Uterus (tissue), 4 donors: ENCODE measurements around the gene ASIC3. TPM values are rescaled to one million over a fixed set of nuclear protein-coding genes. Genes with fewer than 3 reads are reported as not detected.

Experiments used
- DNase-seq, 2 donors: peaks; one replicate each; pipeline ENCODE4 v3.0.0-alpha.2; 2019 to 2020
- H3K27ac ChIP-seq, 2 donors: fragments of 200-600 bp; sonication (generic); 1 replicate in 1 of 2; 2 replicates in 1 of 2; pipeline ENCODE4 v1.5.1; 2016 to 2018
- H3K27me3 ChIP-seq, 2 donors: fragments of 200-600 bp; sonication (generic); one replicate each; pipeline ENCODE4 v1.5.1; 2018 to 2019; ENCODE audit warnings: control low read depth in 1 of 2
- H3K36me3 ChIP-seq, 2 donors: fragments of 200-600 bp; sonication (generic); one replicate each; pipeline ENCODE4 v1.5.1; 2019; ENCODE audit warnings: control low read depth in 1 of 2
- H3K4me1 ChIP-seq, 2 donors: fragments of 200-600 bp; sonication (generic); one replicate each; pipeline ENCODE4 v1.5.1; 2018 to 2019; ENCODE audit warnings: control low read depth in 1 of 2
- H3K4me3 ChIP-seq, 2 donors: fragments of 200-600 bp; sonication (generic); 1 replicate in 1 of 2; 2 replicates in 1 of 2; pipeline ENCODE4 v1.5.1; 2018 to 2019; ENCODE audit warnings: mild to moderate bottlenecking in 1 of 2
- H3K9me3 ChIP-seq, 2 donors: fragments of 200-600 bp; sonication (generic); one replicate each; pipeline ENCODE4 v1.5.1; 2019; ENCODE audit warnings: control low read depth in 1 of 2
- CTCF ChIP-seq, 4 experiments: fragments of 200-600 bp in 2 of 4; fragments of 450-650 bp in 2 of 4; sonication (generic) in 2 of 4; IDR thresholded peaks; one replicate each; pipeline ENCODE4 v1.5.1; 2016 to 2019; ENCODE audit warnings: antibody characterized with exemption in 4 of 4, mild to moderate bottlenecking in 2 of 4, moderate library complexity in 1 of 4
- POLR2A ChIP-seq, 2 donors: fragments of 450-650 bp; IDR thresholded peaks; one replicate each; pipeline ENCODE4 v1.6.1; 2016; ENCODE audit warnings: antibody characterized with exemption in 2 of 2, mild to moderate bottlenecking in 1 of 2, moderate library complexity in 1 of 2
- intact Hi-C: fragments of 100-400 bp; cut with DNase I; formaldehyde crosslinking; loops from one replicate; pipeline ENCODE4 v1.15.1; 2023; ENCODE audit warnings: low total_unique reads
- total RNA-seq, 4 donors: library from RNA; depleted of rRNA in 3 of 4; stranded (reverse); fragments of >200 nt in 3 of 4; gene quantifications; one replicate each; pipeline versions ENCODE4 v1.1.0 to v1.2.4, GENCODE V29; 2014 to 2023
- donor health status: DM: yes; HTN: yes; CAD: no.

Gene ASIC3
- total RNA-seq, 4 donors from 2014 or later, result 1.0 to 16.8 (median 1.3) TPM; not detected in 1

DNA sequence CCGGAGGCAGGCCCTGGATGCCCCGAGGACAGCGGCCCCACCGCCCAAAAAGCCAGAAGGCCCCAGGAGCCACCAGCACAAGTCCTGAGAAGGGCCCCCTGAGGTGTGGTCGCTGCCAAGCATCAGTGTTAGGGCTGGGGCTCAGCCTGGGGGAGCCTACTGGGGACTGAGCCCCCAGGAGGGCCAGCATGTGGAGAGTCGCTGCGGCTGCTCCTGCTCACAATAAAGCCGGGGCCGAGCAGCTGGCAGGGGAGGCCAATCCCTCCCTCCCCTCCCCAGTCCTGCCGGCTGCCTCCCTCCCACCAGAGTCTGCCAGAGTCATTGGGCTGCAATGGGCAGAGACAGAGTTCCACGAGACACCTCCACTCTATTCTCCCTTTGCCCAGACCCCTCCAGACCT is 3.1 kb upstream of the ASIC3 start:
- DNase-seq, result no peak
- no peak overlapping the region for H3K4me3 ChIP-seq
- peaks cover 0 to 12% of the 10 kb centered on the region in 2 donors for H3K4me1 ChIP-seq
- intact Hi-C loops, result no loop called here
- TF ChIP-seq CTCF (IDR thresholded peaks at IDR 0.05) (no peak), POLR2A (IDR thresholded peaks at IDR 0.05) (no peak)
- no peaks in the 10 kb centered on the region for H3K36me3 ChIP-seq
- H3K27ac ChIP-seq, result no peak overlapping the region
- no peaks in the 10 kb centered on the region for H3K27me3 ChIP-seq
- no peaks in the 10 kb centered on the region for H3K9me3 ChIP-seq

GRCh38 chr7:151045967-151046366 is 2.4 kb upstream of the ASIC3 start:
- Histone ChIP-seq H3K4me3 (no peak overlapping the region), H3K27me3 (no peaks in the 10 kb centered on the region), H3K27ac (no peak overlapping the region), H3K36me3 (no peaks in the 10 kb centered on the region), H3K4me1 (peaks cover 0 to 16% of the 10 kb centered on the region in 2 donors), H3K9me3 (no peaks in the 10 kb centered on the region)
- TF ChIP-seq POLR2A (IDR thresholded peaks at IDR 0.05) (no peak), CTCF (IDR thresholded peaks at IDR 0.05) (no peak)
- no peak for DNase-seq
- intact Hi-C loops, result no loop called here

DNA sequence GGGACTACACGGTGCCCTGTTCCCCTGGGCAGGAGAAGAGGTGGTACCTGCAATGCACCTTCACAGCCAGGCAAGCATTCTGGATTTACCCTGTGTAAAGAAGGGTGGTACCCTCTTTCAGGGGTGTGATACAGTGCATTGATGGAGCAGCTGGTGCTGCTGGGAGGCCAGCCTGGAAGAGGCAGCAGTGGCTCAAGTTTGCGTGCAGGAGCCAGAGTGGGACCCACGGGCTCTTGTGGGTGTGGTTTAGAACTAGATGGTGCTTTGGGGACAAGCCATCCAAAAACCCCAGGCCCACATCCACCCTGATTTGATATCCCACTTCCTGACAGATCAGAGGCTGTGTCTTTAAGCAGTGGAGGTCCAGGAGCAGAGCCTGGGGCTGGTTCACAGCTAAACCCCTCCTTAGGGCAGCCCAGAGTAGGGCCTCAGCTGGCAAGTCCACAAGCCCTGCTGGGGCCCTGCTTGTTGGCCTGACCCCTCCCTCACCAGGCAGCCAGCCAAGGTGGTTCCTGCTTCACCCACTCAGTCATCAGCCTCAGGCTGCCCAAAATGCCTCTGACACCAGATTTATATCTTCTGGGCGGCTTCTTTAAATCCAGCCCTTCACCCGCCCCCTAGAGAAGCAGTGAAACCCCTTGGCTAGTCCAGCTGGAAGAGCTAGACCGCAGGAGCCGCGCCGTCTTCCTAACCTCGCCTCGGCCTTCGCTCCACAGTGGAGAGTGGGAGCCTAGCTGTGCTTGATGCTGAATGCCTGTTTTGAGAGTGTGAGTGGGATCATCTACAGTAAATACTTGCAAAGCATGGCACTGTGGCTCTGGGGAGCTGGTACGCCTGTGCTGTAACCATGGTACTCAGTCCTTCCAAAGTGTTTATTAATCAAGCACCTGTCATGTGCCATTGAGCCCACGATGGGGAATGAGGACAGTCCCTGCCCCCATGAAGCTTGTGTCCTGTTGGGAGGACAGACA is 1.4 kb upstream of the ASIC3 start:
- Histone ChIP-seq H3K36me3 (no peaks in the 10 kb centered on the region), H3K27ac (peak overlapping the region in 1 of 2 donors; percentile 6), H3K4me1 (peaks cover 0 to 21% of the 10 kb centered on the region in 2 donors), H3K27me3 (no peaks in the 10 kb centered on the region), H3K9me3 (no peaks in the 10 kb centered on the region), H3K4me3 (no peak overlapping the region)
- intact Hi-C loops, result no loop called here
- TF ChIP-seq POLR2A (IDR thresholded peaks at IDR 0.05) (no peak), CTCF (IDR thresholded peaks at IDR 0.05) (no peak)
- peak; percentile 63 to 72 for DNase-seq

GRCh38 chr7:151048911-151049463 is 656 bp downstream of the ASIC3 start:
- DNase-seq, result no peak
- intact Hi-C loops, result no loop called here
- TF ChIP-seq POLR2A (IDR thresholded peaks at IDR 0.05) (no peak), CTCF (IDR thresholded peaks at IDR 0.05) (no peak)
- Histone ChIP-seq H3K27me3 (no peaks in the 10 kb centered on the region), H3K4me3 (no peak overlapping the region), H3K36me3 (no peaks in the 10 kb centered on the region), H3K27ac (no peak overlapping the region), H3K4me1 (peaks cover 0 to 21% of the 10 kb centered on the region in 2 donors), H3K9me3 (no peaks in the 10 kb centered on the region)

DNA sequence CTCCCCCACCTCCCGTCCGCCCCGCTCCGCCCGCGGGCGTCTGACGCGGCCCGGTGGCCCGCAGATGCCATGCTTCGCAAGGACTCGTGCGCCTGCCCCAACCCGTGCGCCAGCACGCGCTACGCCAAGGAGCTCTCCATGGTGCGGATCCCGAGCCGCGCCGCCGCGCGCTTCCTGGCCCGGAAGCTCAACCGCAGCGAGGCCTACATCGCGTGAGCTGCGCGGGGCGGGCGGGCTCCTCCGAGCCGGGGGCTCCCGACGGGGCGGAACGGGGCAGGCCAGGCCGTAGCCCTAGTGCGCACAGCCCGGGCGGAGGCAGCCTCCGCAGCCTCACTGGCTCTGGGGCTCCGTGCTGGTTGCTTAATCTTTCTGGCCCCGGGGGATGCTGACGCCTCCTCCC is 2.8 kb downstream of the ASIC3 start:
- intact Hi-C loops, result no loop called here
- Histone ChIP-seq H3K27ac (no peak overlapping the region), H3K4me3 (no peak overlapping the region), H3K4me1 (peaks cover 0 to 21% of the 10 kb centered on the region in 2 donors), H3K9me3 (no peaks in the 10 kb centered on the region), H3K36me3 (no peaks in the 10 kb centered on the region), H3K27me3 (no peaks in the 10 kb centered on the region)
- TF ChIP-seq POLR2A (IDR thresholded peaks at IDR 0.05) (no peak), CTCF (IDR thresholded peaks at IDR 0.05) (no peak)
- peak in 1 of 2 donors; percentile 61 for DNase-seq
